ENCODE results near the gene RAB1B.
"Not testable (repeated sequence)": the region's sequence is repeated elsewhere in the genome, so short reads cannot be mapped to it uniquely, and the experiment has no call there.

DNA sequence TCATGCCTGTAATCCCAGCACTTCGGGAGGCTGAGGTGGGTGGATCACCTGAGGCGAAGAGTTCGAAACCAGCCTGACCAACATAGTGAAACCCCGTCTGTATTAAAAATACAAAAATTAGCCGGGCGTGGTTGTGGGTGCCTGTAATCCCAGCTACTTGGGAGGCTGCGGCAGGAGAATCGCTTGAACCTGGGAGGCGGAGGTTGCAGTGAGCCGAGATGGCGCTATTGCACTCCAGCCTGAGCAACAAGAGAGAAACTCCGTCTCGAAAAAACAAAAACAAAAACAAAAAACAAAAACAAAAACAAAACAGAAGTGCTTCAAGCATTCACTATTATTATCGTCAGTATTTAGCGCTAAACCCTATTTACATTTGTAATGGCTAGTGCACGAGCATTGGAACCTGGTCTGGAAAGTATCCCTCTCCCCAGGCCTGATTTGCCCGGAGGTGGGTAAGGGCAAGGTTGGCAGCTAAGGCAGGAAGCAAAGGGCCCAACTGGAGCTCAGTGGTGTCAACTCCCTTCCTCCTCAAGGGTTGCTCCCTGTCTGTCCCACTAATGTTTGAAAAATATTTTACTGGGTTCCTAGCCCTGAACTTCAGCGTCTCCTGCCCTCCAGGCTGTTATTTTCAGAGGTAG is 42.5 kb downstream of the RAB1B start:
- TF ChIP-seq POLR2A (IDR thresholded peaks at IDR 0.05; ENCODE audit: low read depth, low read length); TAF1 (IDR thresholded peaks at IDR 0.05; ENCODE audit: borderline replicate concordance, low read depth, low read length): not testable (repeated sequence)
